HUES64 (cell line): ENCODE results near the gene MAFF.

Experiments
- H3K27ac ChIP-seq: 2 replicates; pipeline ENCODE4 v1.7.0; 2013; ENCODE audit warnings: low read depth, low read length, inconsistent platforms
- H3K27me3 ChIP-seq: 2 replicates; pipeline ENCODE4 v1.6.1; 2013; ENCODE audit warnings: mild to moderate bottlenecking, low read length; ENCODE audit not compliant: insufficient read depth
- H3K36me3 ChIP-seq: 2 replicates; pipeline ENCODE4 v1.6.1; 2013; ENCODE audit warnings: mild to moderate bottlenecking, low read length; ENCODE audit not compliant: insufficient read depth
- H3K4me1 ChIP-seq: 2 replicates; pipeline ENCODE4 v1.6.1; 2013; ENCODE audit warnings: mild to moderate bottlenecking, low read length, moderate library complexity; ENCODE audit not compliant: insufficient read depth
- H3K4me3 ChIP-seq: 2 replicates; pipeline ENCODE4 v1.5.1; 2013; ENCODE audit warnings: mild to moderate bottlenecking, low read length, moderate library complexity
- H3K9ac ChIP-seq: 2 replicates; pipeline ENCODE4 v1.6.1; 2013; ENCODE audit warnings: mild to moderate bottlenecking, low read depth, low read length
- H3K9me3 ChIP-seq: 2 replicates; pipeline ENCODE4 v1.6.1; 2013; ENCODE audit warnings: low read depth, low read length; ENCODE audit not compliant: insufficient read depth
- whole genome bisulfite sequencing: fragments of 150-250, 120-280 bp; methylation state at CpG from one replicate; pipeline ENCODE4 v1.1.7; 2013; ENCODE audit warnings: missing lambda C conversion rate; 5-methylcytosine and 5-hydroxymethylcytosine counted together

The MAFF gene

DNA sequence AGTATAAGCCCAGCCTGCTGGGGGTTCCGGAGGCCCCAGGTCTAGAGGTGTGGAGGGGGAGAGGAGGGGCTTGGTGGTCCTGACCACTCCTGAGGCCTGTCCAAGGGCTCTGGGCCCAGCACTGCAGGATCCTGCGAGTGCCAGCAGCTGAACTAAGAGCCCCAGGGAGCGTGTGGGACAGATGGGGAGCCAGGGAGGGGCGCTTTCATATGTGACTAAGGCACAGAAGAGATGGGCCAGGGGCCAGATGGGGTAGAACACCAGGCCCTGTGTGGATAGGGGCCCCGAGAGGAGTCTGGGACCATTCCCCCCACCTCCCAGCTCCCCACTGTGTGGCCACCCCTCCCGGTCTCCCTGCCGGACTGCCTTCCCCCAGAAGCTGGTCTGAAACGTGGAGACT, 18.4 kb downstream of the MAFF start:
- 85% methylated on average over 8 of the region's 8 CpGs for WGBS
- Histone ChIP-seq H3K4me1 (peaks cover 17% of the 10 kb centered on the region), H3K9ac (no peak overlapping the region), H3K9me3 (no peaks in the 10 kb centered on the region), H3K27me3 (no peaks in the 10 kb centered on the region), H3K36me3 (peaks cover 9% of the 10 kb centered on the region), H3K27ac (no peak overlapping the region), H3K4me3 (no peak overlapping the region)

DNA sequence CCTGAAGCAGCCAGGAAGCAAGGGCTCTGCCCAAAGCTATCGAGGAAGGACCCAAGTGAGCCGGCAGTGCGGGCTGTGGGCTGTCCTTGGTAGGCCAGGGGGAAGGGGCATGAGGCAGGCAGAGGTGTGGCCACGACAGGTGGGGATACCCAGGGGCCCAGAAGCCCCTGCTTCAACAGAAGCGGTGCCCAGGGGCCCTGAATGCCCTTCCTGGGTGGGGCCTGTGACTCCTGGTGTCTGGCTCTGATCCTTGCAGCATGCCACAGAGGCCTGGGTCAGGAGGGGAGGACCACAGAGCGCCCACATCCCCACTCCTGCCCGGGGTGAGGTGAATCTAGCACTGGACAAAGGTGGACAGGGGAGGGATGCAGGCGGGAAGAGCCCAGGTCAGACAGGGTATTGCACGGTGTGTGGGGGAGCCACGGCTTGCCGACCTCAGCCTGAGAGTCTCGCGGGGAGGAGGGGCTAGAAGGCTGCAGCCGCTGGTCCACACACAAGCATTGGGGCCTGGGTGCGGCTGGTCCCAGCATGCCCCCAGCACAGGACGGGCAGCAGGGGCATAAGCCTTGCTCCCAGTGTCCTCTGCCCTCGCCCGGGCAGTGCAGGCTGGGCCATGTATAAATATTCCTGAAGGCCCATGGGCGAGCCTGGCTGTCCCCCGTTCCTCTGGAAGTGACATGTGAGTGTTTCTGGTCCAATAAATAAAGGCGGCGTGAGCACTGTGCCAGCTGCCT, 19.0 kb downstream of the MAFF start:
- H3K4me1 ChIP-seq: peaks cover 17% of the 10 kb centered on the region
- no peak overlapping the region for H3K9ac ChIP-seq
- H3K27ac ChIP-seq: no peak overlapping the region
- H3K27me3 ChIP-seq: no peaks in the 10 kb centered on the region
- 92% methylated on average over 22 of the region's 22 CpGs for WGBS
- no peaks in the 10 kb centered on the region for H3K9me3 ChIP-seq
- no peak overlapping the region for H3K4me3 ChIP-seq
- H3K36me3 ChIP-seq: peaks cover 15% of the 10 kb centered on the region

DNA sequence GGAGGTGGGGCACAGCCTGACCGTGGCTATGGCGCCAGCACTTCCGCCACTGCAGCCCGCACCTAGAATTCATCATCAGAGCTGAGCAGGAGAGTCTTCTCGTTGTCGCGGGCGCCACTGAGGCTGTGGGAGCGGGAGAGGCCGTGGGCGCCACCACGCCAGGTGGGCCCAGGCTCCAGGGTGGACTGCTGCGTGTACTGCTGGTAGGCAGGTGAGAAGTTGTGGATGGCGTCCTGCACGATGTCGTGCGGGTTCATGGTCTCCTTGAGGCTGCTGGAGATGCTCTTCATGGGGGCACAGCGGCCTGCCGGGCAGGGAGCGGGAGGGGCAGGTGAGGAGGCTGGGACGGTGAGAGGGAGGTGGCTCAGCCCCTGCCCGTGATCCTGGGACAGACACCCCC, 19.6 kb downstream of the MAFF start:
- Histone ChIP-seq H3K9me3 (no peaks in the 10 kb centered on the region), H3K4me3 (no peak overlapping the region), H3K36me3 (peaks cover 18% of the 10 kb centered on the region), H3K9ac (no peak overlapping the region), H3K27ac (no peak overlapping the region), H3K27me3 (no peaks in the 10 kb centered on the region), H3K4me1 (peaks cover 17% of the 10 kb centered on the region)
- WGBS: 96% methylated on average over 20 of the region's 22 CpGs

DNA sequence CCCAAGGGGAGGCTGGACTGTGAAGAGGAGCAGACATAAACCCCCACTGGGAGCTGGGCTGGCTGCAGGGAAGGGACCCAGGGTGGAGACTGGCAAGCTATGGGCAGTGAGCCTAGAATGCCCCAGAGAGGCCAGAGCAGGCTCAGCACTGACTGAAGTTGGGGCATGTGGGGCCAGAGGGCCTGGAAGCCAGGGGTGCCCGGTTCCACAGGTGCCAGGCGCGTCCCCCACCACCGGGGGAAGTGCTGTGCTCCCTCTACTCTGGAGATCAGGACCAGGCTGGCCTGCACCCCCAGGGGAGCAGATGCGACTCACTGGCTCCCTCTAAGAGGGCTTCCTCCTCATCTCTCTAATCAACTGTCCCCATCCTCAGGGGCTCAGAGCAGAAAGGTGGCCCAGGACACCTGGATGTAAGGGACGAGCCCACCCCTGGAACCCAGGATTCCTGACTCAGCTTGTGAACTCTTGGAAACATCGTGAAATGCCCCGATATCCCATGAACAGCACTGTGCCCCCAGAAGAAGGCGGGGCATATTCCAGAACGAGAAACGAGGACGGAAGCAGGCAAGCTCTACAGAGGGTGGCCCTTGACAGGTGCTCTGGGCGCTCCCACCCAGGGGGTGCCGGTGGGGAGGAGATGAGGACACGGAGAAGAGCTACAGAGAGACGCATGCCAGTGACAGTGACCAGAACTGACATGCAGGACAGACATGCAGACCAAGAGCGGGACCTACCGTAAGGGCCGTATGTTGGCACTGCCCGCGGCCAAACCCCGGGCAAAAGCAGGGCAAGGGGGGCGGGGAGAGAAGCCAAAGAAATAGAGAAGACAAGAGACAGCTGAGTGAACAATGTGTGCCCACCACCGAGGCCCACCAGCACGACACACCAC, 20.4 kb downstream of the MAFF start:
- H3K9ac ChIP-seq: no peak overlapping the region
- no peak overlapping the region for H3K4me3 ChIP-seq
- no peaks in the 10 kb centered on the region for H3K9me3 ChIP-seq
- peaks cover 17% of the 10 kb centered on the region for H3K4me1 ChIP-seq
- H3K27me3 ChIP-seq: no peaks in the 10 kb centered on the region
- H3K27ac ChIP-seq: no peak overlapping the region
- WGBS: 92% methylated on average over 25 of the region's 25 CpGs
- H3K36me3 ChIP-seq: peaks cover 26% of the 10 kb centered on the region

DNA sequence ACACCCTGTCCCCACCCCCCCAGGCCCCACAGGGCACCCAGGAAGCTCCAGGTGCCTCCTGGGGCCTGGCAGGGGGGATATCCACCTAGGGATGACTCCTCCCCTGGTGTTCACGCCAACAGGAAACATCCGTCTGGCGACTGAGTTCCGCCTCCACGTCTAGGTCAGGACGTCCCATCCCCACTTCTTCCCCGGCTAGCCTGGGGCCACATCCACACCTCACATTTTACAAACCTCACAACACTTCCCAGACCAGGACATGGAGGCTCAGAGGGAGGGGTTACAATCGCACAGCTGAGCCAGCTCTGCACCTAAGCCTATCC, 21.0 kb downstream of the MAFF start:
- Histone ChIP-seq H3K27me3 (no peaks in the 10 kb centered on the region), H3K4me1 (peaks cover 17% of the 10 kb centered on the region), H3K9me3 (no peaks in the 10 kb centered on the region), H3K4me3 (no peak overlapping the region), H3K9ac (no peak overlapping the region), H3K36me3 (peaks cover 32% of the 10 kb centered on the region), H3K27ac (no peak overlapping the region)
- WGBS: 89% methylated on average over 8 of the region's 8 CpGs

DNA sequence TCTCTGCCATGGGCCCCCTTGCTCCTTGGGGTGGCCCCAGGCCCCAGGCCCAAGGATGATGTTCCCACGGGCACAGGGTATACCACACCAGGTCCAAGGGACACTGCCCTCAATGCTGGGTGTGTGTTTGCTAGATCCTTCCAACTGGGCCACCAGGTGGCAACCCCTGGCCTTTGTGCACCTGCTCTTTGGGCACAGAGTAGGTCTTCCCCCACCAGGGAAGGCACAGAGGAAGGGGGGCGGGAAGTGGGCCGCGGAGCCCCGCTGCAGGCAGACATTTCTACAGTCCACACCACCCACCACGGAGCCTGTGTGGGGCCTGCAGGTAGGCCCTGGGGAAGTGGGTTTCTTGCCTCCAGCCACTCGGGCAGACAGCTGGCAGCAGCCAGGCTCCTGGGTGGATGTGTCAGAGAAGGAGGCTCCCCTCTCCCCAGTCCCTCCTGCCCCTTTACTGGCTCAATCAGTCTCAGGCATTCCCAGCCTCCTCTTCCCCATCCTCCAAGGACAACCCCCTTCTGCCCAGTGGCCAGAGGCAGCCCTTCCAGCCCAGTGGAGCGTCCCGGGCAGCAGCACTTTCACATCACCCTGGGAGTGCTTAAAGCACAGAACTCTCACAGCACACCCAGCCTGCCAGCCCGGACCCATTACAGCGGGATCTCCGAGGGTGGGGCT, 21.6 kb downstream of the MAFF start:
- Histone ChIP-seq H3K27ac (no peak overlapping the region), H3K4me1 (peaks cover 10% of the 10 kb centered on the region; the same call in 1 of the 2 replicates)
- WGBS: 91% methylated on average over 8 of the region's 12 CpGs

DNA sequence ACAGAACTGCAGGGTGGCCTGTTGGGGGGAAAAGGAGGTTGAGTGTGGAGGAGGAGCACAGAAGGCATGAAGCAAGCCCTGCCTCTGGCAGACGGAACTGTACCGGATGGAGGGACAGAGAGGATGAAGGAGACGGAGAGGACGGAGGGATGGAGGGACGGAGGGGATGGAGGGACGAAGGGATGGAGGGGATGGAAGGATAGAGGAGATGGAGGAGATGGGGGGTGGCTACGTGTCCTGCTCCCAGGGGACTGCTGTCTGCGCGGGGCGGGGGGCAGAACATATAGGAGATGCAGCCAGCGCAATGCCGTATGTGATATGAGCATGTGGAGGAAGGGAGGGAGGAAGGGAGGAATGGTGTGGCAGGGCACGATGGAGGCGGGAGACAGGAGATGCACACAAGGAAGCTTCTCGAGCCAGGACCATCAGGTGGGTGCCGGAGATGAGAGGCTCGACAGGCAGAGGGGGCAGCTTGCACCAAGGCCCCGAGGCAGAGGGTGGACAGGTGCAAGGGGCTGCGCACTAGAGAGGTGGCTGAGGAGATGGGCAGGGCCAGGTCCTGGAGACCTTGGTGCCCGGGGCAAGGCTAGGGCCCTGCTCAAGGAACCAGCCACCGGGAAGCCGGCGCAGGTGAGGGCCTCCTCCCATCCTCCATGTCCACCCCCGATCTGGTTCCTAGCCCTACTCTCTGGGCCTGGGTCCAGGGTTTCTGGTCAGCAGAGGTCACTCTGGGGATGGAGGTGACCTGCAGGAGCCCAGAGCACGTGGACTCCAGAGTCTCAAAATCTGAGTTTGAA, 25.3 kb downstream of the MAFF start:
- no peaks in the 10 kb centered on the region for H3K4me1 ChIP-seq
- WGBS: 93% methylated on average over 25 of the region's 25 CpGs
- peaks cover 70% of the 10 kb centered on the region for H3K36me3 ChIP-seq
- H3K27ac ChIP-seq: no peak overlapping the region
- H3K4me3 ChIP-seq: no peak overlapping the region
- no peaks in the 10 kb centered on the region for H3K9me3 ChIP-seq
- H3K9ac ChIP-seq: no peak overlapping the region
- no peaks in the 10 kb centered on the region for H3K27me3 ChIP-seq

More for the DNA sequence above, 21.6 kb downstream of the MAFF start:
- H3K9me3 ChIP-seq: no peaks in the 10 kb centered on the region
- no peaks in the 10 kb centered on the region for H3K27me3 ChIP-seq
- peaks cover 39% of the 10 kb centered on the region for H3K36me3 ChIP-seq
- H3K4me3 ChIP-seq: no peak overlapping the region
- H3K9ac ChIP-seq: no peak overlapping the region

DNA sequence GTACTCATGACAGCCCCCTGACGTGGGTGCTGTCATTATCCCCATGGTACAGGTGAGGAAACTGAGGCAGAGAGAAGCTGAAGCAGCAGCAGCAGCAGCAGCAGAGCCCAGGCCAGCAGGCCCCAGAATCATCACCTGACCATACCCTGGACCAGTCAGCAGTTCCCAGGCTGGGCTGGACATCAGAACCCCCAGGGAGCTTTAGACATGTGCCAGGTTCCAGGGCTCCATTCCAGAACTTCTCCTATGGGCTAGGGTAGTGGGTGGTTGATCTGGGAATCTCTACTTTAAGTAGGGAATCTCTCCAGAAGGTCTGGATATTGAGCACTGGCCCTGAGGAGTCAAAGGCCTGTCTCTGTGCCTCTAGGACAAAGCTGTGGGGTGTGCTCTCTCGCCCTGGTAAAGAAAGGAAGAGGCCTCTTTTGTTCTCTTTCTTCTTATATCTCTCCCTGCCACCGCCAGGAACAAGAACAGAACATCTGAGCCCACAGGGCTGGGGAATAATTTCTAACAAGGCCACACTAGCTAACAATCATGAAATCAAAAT, 26.6 kb downstream of the MAFF start:
- Histone ChIP-seq H3K27ac (no peak overlapping the region), H3K27me3 (no peaks in the 10 kb centered on the region), H3K9ac (no peak overlapping the region), H3K36me3 (peaks cover 76% of the 10 kb centered on the region), H3K4me3 (no peak overlapping the region), H3K9me3 (no peaks in the 10 kb centered on the region), H3K4me1 (no peaks in the 10 kb centered on the region)
- WGBS: 83% methylated on average over 3 of the region's 3 CpGs

DNA sequence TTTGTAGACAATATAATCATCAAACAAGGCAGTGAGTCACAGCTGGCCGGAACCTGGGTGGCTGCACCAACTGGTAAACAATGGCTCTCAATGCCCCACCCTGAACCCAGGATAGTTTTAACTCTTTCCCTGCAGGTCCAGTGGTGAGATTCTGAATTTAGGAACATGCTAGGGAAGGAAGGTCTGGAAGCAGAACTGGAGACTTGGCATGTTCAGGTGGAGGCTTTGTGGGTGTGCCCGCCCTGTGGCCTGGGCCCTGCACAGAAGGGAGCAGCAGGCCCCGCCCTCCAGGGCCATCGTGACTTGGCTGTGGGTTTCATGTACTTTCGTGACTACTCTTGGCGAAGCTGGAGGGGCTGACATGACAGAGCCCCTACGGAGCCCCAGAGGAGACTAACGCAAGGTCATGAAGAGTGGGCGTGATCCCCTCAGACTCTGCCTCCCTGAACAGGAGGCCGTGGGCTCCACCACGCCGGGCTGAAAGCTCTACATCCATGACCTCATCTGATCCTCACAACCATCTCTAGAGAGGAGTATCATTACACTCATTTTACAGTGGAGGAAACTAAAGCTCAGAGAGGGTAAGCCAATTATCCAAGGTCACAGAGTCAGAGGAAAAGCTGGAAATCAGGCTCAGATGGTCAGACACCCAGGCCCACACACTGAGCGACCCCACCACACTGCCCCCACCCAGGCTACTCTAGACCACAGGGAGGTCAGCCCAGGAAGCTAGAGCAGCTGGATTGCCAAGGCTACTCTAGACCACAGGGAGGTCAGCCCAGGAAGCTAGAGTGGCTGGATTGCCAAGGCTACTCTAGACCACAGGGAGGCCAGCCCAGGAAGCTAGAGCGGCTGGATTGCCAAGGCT, 27.3 kb downstream of the MAFF start:
- no peak overlapping the region for H3K27ac ChIP-seq
- 93% methylated on average over 13 of the region's 14 CpGs for WGBS

More for the DNA sequence above, 27.3 kb downstream of the MAFF start:
- Histone ChIP-seq H3K4me3 (no peak overlapping the region), H3K36me3 (peaks cover 83% of the 10 kb centered on the region), H3K4me1 (no peaks in the 10 kb centered on the region), H3K9me3 (no peaks in the 10 kb centered on the region), H3K9ac (no peak overlapping the region), H3K27me3 (no peaks in the 10 kb centered on the region)
